HTR-8/SVneo (cell line): Measurements from ENCODE around the gene CEP85L.
A peak's percentile ranks its signal among the peaks of the same experiment; 100 is the strongest.

Experiments
- DNase-seq: peaks from one replicate; pipeline ENCODE4 v3.0.0; 2011; ENCODE audit warnings: low spot score, mixed read lengths; ENCODE audit not compliant: insufficient read length
- FAIRE-seq: peaks from 2 replicates; lab custom pipeline; 2011; peaks lifted over from hg19 to GRCh38; lab: Jason Lieb, UNC

The CEP85L gene

DNA sequence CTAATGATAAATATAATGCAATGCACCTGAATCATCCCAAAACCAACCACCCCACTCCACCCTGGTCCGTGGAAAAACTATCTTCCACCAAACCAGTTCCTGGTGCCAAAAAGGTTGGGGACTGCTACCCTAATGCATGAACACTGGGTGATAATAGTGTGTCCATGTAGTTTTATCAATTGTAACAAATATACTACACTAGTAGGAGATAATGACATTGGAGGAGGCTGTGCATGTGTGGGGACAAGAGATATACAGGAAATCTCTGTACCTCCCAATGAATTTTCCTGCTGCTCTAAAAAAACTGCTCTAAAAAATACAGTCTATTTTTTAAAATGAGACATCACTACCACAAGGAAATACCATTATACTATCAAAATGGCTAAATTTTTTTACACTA is 20.5 kb downstream of the CEP85L start:
- FAIRE-seq (no peak), DNase-seq (no peak)

DNA sequence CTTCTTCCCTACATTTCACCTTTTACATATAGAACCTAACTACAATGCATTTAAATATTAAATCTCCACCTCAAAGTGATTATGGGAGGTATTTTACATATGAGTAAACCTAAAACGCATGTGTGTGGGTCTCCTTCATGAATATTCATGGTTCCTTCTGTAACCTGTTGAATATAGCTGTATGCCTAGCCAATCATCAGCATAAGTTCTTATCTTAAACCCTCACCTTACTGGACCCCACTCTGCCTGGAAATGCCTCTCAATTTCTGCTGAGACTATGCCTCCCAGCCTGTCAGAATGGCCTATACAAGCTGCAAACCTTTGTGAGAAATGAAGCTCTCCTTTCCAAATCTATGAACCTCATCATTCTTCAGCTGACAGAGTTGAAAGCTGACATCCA is 21.3 kb downstream of the CEP85L start:
- FAIRE-seq, result no peak
- DNase-seq, result no peak

DNA sequence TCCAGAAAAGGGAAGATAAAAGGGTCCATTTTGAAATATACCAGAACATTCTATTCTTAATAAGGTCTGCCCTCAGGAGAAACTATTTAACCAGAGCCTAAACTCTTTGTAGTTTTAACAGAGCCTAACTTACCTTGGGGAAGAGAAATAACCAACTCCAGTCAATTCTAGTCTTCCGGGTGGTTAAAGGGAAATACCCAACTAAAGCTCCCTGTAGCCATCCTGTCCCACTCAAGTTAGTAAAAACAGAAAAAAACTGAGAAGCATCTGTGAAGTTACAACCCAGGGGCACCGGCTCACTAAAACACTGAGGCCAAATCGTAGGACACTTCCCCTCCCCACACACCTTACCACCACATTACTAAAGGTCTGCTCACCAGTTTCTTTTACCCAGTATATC is 23.7 kb downstream of the CEP85L start:
- DNase-seq, result no peak
- no peak for FAIRE-seq

DNA sequence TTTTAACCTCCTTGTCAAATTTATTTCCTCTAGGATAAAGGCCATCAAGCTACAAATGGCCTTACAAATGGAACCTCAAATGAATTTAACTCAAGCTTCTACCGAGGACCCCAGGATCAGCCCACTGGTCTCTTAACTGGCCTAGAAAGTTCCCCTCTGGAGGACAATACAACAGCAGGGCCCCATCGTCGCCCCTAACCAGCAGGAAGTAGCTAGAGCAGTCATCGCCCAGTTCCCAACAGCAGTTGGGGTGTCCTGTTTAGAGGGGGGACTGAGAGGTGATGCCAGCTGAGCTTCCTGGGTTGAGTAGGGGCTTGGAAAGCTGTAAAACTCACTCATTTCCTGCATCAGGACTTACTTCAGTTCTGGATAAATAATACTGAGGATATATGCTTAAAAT is 25.6 kb downstream of the CEP85L start:
- FAIRE-seq (no peak), DNase-seq (no peak)

DNA sequence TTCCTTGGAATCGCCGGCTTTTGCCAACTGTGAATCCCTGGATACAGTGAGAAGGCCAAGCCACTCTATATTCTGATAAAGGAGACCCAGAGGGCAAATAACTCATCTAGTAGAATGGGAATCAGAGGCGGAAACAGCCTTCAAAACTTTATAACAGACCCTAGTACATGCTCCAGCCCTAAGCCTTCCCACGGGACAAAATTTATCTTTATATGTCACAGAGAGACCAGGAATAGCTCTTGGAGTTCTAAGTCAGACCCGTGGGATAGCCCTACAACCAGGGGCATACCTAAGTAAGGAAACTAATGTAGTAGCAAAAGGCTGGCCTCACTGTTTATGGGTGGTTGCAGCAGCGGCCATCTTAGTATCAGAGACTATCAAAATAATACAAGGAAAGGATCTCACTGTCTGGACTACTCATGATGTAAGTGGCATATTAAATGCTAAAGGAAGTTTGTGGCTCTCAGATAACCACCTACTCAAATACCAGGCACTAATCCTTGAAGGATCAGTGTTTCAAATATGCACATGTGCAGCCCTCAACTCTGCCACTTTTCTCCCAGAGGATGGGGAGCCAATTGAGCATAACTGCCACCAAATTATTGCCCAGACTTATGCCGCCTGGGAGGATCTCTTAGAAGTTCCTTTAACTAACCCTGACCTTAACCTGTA is 29.5 kb downstream of the CEP85L start:
- FAIRE-seq, result no peak

DNA sequence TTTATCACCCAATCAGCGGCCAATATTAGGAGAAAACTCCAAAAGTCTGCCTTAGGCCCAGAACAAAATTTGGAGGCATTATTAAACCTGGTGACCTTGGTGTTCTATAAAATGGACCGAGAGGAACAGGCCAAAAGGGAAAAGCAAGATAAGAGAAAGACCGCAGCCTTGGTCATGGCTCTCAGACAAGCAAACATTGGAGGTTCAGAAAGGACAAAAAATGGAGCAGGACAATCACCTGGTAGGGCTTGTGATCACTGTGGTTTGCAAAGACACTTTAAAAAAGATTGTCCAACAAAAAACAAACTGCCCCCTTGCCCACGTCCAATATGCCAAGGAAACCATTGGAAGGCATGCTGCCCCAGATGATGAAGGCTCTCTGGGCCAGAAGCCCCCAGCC is 31.2 kb downstream of the CEP85L start:
- no peak for FAIRE-seq

More for the DNA sequence above, 29.5 kb downstream of the CEP85L start:
- DNase-seq, result no peak

DNA sequence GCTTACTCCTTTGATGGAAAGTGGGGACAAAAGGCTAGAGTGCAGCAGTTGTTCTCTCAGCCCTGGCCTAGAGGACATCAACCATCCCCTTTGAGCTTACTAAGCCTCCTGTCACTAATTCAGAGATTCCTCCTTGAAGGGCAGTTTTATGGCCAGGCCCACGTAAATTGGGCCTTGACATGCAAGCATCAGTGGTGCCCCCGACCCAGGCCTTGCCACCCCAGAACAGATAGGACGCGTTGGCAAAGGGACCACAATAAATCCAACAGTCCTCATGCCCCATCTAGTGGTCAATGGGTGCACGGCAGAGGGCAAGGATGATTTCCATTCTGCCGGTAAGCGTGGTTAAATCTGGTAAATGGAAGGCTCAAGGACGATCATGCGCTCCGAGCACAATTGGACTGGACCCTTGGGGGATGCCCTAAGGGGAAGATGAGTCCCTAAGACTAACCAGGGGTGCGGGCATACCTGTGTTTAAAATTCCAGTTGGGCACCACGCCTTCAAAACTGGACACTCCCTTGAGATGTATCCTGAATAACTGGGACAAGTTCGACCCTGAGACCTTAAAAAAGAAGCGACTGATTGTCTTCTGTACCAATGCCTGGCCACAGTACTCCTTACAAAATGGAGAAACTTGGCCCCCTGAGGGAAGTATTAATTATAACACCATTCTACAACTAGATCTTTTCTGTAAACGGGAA is 32.6 kb downstream of the CEP85L start:
- FAIRE-seq, result peak; percentile 71
- DNase-seq, result peak; percentile 37

More for the DNA sequence above, 31.2 kb downstream of the CEP85L start:
- DNase-seq, result no peak

DNA sequence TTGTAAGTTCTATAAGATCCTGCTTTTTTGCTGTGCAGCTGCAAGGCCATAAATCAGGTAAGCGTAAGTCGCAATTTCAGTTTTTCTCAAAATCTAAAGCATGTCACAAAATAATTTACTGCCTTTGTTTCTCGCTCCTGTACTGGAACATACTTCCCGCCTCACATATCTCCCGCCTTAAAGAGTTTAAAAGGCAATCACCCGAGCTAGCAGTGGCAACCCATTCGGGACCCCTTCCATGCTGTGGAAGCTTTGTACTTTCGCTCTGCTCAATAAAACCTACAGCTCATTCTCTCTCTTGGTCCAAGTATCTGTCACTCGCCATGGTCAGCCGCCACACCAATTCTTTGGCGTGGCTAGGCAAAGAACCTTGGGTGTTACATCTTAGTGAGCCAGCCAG is 34.0 kb downstream of the CEP85L start:
- no peak for DNase-seq
- no peak for FAIRE-seq

DNA sequence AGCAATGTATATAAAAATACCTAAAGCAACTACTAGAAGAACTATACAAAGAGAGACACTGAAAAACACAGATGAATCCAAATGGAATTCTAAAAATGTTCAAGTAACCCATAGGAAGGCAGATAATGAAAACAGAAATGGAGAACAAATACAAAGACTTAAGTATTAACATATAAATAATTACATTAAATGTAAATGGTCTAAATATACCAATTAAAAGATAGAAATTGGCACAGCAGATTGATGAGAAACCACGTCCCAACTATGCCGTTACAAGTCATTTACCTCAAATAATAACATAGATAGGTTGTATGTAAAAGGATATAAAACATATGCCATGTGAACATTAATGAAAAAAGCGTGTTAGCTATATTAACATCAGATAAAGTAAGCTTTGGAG is 40.1 kb downstream of the CEP85L start:
- DNase-seq (no peak), FAIRE-seq (no peak)

DNA sequence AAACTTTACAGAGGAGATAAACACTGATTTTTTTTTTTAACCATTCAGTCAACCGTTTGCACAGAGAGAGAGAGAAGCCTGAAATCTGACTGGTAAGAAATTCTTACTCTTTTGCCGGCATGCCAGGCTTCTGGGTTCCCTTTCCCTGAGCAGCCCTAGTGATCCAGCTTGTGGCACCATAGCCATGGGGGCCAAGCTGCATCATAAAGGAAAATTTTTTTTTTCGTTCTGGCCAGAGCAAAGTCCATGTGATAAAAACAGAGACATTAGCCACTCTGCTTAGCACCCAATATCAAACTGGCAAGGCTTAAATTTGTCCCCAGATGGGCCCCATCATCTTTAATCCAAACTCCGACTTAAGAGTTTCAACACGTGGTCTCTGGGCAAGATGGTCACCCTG is 44.5 kb downstream of the CEP85L start:
- DNase-seq, result no peak
- no peak for FAIRE-seq

DNA sequence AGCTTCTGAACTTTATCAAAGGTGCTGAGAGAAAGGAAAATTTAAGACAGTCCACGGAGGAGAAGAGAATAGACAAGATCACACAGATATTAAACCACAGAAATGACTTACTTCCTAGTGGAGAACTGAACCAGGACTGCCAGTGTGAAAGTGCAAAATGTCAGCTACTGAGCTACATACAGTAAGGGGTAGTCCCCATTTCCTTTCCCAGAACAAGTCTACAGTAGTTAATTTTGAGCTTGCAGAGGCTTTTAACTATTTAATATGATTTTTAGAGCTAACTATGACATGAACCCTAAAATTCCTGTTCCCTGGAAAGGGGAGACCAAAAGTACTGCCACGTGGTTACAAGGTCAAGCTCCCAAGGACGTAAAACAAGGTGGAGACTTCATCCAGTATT is 45.1 kb downstream of the CEP85L start:
- no peak for FAIRE-seq
- no peak for DNase-seq

DNA sequence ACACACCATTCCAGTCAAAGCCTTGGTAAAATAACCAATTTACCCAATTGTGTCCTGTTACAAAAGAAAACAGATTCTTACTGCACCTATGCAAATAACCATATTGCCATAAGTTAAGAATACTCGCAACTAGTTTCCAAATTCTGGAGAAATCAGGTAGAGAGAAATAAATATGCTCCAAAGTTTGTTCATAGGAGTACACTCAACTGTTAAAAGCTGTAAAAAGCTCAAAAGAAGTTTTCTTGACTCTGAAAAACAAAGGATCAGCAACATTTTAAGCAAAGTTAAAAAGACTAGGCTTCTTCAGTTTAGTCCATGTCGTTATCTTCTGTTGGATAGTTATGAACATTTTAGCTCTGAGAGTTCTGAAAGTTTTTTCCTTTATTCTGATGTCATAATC is 48.0 kb downstream of the CEP85L start:
- DNase-seq, result no peak
- no peak for FAIRE-seq

DNA sequence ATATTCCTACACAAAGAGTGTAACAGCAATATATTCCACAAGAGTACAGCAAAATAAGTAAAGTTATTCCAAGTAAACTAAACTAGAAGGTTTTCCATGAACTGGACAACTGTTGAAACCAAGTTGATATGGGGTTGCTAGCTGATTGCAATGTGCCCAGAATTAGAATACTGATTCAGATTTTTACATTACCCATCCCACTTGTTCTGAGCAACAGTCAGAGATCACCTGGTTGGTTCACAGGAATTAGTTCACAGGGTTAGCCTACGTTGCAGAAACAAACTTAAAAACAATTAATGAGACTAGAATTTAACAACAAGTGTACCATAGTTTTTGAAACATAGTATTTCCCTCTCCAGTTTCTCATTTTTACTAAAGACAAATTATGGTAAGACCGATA is 49.1 kb downstream of the CEP85L start:
- DNase-seq (no peak), FAIRE-seq (no peak)

DNA sequence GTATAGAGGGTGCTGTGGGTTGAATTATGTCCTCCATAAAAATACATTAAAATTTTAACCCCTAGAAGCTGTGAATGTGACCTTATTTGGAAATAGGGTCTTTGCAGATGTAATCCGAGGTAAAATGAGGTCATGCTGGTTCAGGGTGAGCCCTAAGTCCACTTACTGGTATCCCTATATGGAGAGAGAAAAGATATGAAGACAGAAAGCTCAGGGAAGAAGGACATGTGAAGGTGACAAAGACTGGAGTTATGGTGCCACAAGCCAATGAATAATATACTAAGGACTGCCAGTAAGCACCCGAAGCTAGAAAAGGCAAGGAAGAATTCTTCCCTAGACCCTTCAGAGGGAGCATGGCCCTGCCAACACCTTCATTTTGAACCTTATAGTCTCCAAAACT is 53.1 kb downstream of the CEP85L start:
- DNase-seq (no peak), FAIRE-seq (no peak)

DNA sequence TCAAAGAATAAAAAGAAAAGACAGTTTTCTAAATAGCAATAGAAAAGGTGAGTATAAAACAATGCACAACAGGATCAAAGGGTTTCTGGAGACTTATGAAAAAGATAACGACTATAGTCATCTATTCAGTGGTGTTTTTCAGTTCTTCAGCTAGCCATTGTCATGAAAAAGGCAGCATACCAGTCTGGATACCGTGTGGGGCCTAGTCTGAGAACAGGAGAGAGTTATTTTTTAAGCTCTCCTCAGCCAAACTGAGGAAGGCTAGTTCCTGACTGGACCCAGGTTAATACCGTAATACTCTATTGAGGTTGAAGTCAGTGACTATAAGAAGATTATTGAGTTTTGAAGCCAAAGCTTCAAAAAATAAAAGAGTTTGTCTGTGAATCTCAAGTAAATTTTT is 53.8 kb downstream of the CEP85L start:
- no peak for DNase-seq
- no peak for FAIRE-seq

DNA sequence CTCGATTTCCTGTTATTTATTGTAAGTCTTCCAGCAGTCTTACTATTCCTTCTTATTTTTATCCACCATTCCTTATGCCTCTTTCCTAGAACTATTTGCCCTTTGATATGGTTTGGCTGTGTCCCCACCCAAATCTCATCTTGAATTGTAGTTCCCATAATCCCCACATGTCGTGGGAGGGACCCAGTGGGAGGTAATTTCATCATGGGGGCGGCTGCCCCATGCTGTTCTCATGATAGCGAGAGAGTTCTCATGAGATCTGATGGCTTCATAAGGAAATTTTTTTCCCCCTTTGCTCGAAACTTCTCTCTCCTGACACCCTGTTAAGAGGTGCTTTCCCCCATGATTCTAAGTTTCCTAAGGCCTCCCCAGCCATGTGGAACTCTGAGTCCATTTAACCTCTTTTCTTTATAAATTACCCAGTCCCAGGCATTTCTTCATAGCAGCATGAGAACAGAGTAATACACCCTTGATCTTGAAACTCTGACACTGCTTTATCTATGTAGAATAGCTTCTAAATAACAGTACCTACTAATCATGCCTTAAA is 54.5 kb downstream of the CEP85L start:
- FAIRE-seq (no peak), DNase-seq (no peak)

DNA sequence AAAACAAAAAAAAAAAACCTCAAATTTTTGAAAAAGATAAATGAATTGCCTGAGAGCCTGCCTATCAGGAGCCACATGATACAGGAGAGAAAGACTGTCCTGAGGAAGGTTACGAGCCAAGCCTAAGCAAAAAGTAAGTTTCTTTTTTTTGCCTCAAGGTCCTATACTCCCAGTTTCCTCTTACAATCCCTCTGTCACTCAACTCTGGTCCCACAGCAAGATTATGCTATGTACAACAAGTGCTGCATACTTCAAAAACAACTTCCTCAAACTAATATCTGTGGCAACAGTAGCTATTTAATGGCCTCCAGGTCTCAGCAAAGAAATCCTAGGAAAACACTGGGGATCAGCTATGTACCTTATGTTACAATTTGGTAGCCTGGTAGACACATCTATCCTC is 56.5 kb downstream of the CEP85L start:
- FAIRE-seq (no peak), DNase-seq (no peak)

DNA sequence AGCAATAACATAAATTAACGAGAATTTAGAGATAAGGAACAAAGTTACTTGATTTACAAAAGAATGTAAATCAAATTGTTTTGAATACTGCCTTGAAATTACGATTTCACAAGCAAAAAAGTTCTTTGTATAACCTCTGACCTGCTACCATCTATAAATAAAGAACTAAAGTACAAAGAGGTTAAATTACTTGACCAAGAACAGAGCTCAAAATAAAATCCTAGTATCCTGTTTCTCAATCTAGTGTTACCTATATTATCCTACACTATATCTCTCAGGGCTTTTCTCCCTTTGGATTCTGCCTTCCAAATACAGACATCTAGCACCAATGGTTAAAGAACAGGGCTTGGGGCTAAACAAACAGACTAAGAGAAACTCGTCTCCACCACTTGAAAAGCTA is 59.5 kb downstream of the CEP85L start:
- no peak for DNase-seq
- no peak for FAIRE-seq

DNA sequence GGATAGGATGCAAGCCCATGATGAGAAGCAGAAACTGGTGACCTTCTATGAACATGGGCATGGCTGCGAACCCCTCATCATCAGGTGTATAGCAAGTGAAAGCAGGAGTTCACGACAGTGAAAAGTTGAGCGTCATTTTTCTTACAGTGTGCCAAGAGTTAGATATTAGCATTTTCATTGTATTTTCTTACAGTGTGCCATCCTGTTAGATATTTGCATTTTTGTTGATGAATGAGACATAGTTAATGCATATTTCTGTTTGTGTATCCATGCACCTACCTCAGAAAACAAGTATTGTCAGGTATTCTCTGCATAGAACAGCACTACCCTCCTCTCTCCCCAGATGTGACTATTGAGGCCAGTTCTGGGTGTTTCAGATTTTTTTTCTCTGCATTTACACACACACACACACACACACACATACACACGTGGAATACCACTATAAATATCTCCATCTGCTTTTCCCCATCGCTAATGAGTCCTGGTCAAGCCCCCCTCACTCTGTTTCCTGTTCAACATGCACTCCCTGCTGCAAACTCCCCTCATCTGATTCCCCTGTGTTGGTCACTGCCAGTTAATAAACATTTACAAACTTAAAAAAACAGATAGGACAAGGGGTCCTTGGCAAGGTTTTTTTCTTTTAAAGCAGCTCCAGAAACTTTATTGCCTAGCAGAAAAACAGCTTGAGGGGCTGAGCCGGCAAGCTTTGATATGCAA is 61.6 kb downstream of the CEP85L start:
- DNase-seq (no peak), FAIRE-seq (no peak)

DNA sequence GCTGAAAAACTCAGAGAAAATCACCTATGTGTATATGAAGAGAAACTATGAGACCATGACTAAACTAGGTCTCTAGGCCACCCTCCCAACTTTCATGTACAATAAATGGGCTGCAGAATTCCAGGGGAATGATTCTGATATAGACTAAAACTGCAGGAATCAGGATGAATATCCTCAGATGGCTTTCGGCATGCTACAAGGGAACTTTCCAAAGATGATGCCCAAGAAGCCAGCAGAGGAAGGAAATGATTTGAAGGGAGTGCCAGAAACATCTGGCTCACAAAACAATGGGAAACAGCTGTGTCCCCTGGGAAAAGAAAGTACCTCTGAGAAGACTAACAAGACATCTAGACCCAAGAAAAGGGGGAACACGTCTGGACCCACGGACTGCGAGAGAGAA is 62.2 kb downstream of the CEP85L start:
- no peak for FAIRE-seq

DNA sequence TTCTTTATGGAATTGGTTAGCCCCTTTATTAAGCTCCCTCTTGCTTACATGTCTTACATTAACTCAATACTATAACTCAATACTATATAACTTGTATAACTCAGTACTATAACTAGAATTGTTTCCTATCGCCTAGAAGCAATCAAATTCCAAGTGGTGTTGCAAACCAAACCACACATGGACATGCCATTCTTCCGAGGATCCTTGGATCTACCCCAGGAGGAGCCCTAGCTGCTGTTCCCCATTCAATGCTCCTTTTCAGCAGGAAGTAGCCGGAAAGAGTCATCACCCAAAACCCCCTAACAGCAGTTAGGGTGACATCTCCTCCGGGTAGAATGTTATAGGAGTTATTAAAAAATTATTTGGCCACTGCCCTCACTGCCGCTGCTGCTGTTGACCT is 62.8 kb downstream of the CEP85L start:
- DNase-seq (no peak), FAIRE-seq (no peak)

More for the DNA sequence above, 62.2 kb downstream of the CEP85L start:
- no peak for DNase-seq
